HT-29 (cell line): ENCODE measurements around the gene PTPRCAP. TPM values are rescaled to one million over a fixed set of nuclear protein-coding genes. Genes with fewer than 3 reads are reported as not detected.
A peak's percentile ranks its signal among the peaks of the same experiment; 100 is the strongest.
"Not testable (repeated sequence)": the region's sequence is repeated elsewhere in the genome, so short reads cannot be mapped to it uniquely, and the experiment has no call there.

Experiments used
- DNase-seq: peaks from one replicate; pipeline ENCODE4 v3.0.0-alpha.2; 2015; ENCODE audit warnings: low spot score
- total RNA-seq: library from RNA; depleted of rRNA; stranded (reverse); fragments of >200 nt; shearing (Covaris generic); gene quantifications from 2 replicates; pipeline ENCODE4 v1.2.3, GENCODE V29; 2014; rRNA removed

The PTPRCAP gene, protein sequence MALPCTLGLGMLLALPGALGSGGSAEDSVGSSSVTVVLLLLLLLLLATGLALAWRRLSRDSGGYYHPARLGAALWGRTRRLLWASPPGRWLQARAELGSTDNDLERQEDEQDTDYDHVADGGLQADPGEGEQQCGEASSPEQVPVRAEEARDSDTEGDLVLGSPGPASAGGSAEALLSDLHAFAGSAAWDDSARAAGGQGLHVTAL
- total RNA-seq = 1.9 and 4.0 TPM in 2 replicates

DNA sequence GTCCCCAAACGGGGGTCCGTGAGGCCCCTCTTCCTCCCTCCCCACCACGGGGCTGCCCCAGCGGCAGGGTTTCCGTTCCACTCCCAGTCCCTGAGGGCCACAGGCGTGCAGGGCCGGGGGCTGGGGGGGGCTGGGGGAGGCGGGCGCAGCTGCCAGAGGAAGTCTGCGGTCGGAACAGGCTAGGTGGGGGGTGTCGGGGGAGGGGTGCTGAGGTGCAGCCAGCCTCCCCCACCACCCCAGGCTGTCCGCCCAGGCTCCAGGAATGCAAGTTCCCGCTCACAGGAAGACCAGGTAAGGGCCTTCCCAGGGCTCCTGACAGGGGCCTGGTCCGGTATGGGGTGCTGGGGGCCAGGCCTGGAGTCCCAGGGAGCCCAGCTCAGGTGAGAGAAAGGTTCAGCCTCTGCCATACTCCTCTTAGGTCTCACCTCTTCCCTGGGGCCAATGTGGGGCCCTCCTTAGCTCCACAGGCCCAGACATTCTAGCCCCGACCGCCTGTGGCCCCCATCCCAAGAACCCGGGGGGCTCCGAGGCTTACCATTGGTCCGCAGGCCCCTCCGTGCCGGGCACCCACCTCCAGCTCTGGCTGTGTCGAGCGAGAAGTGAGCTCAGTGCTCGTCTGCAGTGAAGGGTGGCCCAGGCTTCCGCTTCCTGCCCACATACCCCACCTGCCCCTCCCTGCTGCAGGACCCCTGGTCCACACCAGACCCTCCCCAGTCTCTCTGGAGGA is at the start of gene PTPRCAP:
TSS of gene PTPRCAP (minus strand) at position 601 of the 727 bp plus-strand sequence. CDS start at position 538, 63 bp downstream.
- no peak for DNase-seq

DNA sequence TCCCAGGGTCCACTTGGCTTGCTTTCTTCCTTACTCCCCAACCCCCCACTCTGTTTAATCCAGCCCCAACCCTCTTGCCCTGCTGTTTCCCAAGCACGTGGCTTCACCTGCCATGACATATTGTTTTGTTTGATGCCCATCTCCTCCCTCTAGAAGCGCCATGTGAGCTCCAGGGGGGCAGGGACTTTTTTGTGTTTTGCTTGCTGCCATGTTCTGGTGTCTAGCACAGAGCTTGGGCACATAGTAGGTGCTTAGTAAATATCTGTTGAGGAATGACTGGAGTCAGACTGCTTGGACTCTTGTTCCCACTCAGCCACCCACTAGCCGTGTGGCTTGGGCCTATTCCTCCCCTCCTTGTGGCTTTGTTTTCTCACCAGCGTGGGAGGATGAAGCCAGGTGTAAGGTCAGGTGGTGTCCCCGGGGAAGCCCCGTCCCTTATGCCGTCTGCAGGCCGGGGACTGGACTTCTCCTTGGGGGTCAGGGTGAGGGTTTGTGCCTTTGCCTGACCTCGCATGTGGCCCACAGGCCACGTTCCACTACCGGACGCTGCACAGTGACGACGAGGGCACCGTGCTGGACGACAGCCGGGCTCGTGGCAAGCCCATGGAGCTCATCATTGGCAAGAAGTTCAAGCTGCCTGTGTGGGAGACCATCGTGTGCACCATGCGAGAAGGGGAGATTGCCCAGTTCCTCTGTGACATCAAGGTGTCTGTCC is 49.2 kb upstream of the PTPRCAP start:
- DNase-seq = no peak

DNA sequence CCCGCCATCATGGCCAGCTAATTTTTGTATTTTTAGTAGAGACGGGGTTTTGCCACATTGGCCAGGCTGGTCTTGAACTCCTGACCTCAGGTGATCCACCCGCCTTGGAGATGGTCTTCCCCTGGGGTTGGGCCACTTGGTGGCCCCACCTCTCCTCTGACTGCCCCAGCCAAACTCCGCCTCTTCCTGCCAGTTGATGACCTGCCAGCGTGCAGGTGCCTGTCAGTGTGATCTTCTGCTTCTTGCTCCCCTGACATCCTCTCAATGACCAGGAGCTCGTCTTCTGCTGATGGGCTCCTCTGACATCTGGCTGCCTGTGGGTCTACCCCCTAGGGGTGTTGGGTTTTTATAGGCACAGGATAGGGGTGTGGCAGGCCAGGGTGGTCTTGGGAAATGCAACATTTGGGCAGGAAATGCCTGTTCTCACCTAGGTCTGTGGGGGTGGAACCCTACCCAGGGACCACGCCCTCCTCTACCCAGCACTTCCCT is 48.4 kb upstream of the PTPRCAP start:
- DNase-seq = not testable (repeated sequence)

DNA sequence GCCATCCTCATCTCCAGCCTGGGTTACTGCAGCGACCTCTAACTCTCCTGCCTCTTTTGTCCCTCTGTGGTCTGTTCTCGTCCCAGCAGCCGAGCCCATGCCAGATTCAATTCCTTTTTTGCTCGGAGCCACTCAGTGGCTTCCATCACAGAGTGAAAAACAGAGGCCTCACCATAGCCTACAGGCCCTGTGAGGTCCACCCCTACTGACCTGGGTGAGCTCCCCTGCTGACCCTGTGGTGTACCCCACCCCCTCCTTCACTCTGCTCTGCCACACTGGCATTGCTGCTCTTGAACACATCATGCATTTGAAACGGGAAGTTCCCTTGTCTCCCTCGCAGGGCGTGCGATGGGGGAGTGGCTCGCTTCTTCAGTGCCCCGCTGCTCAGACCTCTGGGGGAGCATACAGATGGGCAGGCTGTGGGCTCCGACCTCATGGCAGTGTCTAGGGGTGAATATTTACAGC is 47.4 kb upstream of the PTPRCAP start:
- no peak for DNase-seq

DNA sequence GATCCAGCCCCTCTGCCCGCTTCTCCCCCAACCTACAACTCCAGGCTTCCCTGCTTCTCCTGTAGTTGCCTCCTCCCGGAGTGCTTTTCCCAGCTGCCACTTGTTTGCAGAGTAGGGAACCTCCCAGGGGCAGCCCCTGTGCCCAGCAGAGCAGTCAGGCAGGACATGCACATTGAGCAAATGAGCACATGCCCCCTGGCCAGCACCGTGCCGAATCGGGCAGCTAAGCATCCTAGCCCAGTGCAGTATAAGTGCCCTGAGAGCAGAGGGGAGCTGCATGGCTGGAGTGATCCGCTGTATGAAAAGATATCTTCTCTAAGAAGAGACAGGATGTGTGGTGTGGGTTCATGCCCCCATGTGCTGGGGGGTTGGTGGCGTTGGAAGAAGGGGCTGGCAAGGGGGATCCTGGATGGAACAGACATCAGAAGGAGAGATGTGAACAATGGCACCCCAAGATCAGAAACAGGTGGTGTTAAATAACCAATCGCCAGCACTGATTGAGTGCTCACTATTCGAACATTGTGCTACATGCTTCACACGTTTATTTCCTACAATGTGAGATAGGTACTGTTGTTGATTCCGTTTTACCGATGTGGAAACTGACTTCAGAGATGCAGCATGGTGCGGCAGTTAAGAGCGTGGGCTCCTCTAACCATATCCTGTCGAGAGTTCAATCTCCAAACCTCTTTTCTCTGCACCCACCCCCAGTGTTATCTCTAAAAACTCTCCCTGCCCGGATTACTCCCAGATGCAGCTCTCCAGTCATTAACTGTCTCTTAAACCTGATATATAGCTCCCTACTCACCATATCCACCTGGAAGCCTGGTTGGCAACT is 46.6 kb upstream of the PTPRCAP start:
- DNase-seq = no peak

- DNase-seq = peak; percentile 99
Observed at GRCh38 chr11:67482827-67483798, 45.6 kb upstream of the PTPRCAP start, which contains the start of gene AIP. Gene AIP (plus strand): TSS chr11:67483026. CDS start chr11:67483159, 133 bp downstream.

DNA sequence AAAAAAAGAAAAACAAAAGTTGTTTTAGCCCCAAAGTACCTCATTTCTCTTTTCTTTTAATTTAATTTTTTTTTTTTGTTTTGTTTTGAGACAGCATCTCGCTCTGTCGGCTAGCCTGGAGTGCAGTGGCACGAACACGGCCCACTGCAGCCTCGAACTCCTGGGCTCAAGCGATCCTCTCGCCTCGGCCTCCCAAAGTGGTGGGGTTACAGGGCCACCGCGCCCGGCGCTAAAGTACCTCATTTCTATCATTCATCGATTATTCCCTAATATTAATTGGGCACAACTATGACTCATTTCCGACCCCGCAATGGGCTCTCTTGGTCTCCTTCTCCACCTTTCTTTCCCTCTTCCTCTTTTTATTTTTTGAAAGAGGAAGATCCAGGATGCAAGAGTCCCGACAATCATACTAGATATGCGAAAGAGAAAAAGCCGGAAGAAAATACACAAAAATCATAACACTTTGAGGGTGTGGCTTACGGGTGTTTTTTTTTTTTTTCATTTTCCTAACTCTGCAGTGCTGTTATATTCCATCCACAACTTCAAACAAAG is 44.9 kb upstream of the PTPRCAP start:
- DNase-seq = no peak

- not testable (repeated sequence) for DNase-seq
Observed at GRCh38 chr11:67477344-67478050, 40.0 kb upstream of the PTPRCAP start.

DNA sequence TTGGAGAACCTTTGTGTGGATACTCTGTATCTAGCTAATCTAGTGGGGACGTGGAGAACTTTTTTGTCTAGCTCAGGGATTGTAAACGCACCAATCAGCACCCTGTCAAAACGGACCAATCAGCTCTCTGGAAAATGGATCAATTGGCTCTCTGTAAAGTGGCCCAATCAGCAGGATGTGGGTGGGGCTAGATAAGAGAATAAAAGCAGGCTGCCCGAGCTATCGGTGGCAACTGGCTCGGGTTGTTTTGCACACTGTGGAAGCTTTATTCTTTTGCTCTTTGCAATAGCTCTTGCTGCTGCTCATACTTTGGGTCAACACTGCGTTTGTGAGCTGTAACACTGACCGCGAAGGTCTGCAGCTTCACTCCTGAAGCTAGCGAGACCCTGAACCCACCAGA is 39.2 kb upstream of the PTPRCAP start:
- DNase-seq = not testable (repeated sequence)

- DNase-seq = no peak
Observed at GRCh38 chr11:67472882-67473281, 35.4 kb upstream of the PTPRCAP start.

GRCh38 chr11:67470337-67471002 is 33.0 kb upstream of the PTPRCAP start:
- no peak for DNase-seq

- no peak for DNase-seq
Observed at GRCh38 chr11:67469508-67469811, 32.0 kb upstream of the PTPRCAP start.

GRCh38 chr11:67468759-67469507 is 31.5 kb upstream of the PTPRCAP start, which contains the start of gene TMEM134:
Gene TMEM134 (minus strand): TSS chr11:67469251. CDS start chr11:67469192, 59 bp downstream.
- peak; percentile 94 for DNase-seq

DNA sequence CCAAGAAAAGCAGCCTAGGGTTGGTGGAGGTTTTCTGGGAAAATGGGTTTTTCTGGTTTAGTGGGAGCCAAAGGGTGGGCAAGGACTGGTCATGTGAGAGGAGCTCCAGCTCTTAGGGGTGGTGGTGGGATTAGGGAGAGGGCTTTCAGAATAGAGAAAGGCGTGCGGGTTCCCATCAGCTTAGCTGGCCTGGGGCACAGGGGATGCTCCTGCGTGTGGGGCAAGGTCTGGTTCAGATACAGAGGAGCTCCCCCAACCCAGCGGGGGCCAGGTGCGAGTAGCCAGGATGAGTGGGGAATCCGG is 30.9 kb upstream of the PTPRCAP start:
- DNase-seq = no peak

DNA sequence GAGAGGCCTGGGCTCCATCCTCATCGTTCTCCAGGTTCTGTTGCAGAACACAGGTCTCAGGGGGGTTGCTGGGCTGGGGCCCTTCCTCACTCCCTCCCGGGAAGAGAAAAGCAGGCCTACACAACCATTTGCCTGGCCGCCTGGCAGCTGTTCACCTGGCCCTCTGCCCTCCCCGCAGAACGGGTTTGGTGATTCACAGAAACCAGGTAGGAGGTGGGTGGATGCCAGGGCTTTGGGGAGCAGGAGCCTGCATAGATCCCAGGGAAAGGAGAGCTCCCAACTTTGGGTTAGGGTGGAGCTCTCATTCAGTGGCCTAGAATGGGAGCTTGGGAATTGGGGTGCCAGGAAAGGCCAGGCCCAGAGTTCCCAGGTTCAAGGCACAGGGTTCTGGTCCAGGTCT is 30.6 kb upstream of the PTPRCAP start:
- peak; percentile 93 for DNase-seq

DNA sequence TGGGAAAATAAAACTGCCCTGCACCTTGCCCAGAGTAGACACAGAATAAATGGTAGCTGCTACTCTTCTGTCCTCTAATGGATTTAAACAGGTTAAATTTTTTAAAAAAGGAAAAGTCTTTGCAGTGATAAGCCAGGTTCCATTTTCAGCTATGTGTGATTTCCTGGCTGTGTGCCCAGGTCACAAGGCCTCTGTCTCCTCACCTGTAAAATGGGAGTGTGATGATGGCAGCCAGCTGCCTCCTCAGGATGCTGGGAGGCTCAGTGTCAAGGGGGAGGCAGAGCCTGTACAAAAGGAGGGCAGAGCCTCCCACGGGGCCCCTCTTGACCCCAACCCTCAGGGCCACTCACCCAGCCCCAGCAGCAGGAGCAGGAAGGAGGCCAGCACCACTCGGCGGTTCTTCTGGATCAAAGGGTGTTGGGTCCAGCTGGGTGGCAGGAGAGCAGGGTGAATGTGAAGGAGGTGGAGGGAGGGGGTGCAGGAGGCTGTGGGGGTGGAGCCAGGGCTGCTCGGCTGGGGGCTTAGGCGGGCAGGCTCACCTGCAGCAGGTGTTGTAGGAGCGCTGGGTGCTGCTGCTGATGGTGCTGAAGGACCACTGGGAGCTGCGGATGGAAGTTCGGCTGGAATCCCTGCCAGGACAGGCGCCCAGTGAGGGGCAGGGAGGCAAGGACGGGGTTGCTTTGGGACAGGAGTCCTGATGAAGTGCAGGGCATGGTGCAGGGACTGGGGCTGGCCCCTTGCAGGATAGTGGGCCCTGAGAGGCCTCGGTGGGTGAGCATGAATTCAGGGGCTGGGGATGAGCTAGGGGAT is 29.7 kb upstream of the PTPRCAP start:
- no peak for DNase-seq

DNA sequence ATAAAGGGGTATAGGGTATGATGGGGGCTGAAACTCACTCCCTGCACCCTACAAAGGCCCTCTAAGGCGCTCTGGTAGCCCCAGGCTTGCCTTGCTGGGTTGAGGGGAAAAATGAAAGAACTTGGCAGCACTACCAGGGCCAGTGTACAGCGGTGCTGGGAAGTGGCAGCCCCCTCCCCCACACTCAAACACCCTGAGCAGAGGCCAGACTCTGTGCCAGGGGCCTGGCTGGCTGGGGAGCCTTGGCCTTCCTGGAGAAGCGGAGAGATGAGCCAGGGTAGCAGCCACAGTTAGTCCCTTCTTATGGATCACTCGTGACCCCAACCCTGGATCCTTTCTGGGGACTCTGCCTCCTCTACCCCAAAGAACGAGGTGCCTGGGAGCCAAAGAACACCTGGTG is 28.9 kb upstream of the PTPRCAP start:
- no peak for DNase-seq
